Measurements from ENCODE around the gene KCTD14.
"Not testable (repeated sequence)": the region's sequence is repeated elsewhere in the genome, so short reads cannot be mapped to it uniquely, and the experiment has no call there.

KCTD14 gene

DNA sequence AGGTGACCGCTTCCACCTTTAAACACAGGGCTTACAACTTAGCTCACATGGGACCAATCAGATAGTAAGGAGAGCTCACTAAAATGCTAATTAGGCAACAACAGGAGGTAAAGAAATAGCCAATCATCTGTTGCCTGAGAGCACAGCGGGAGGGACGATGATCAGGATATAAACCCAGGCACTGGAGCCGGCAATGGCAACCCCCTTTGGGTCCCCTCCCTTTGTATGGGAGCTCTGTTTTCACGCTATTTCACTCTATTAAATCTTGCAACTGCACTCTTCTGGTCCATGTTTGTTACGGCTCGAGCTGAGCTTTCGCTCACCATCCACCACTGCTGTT is 18.3 kb upstream of the KCTD14 start:
- H3K27me3 ChIP-seq (ENCODE audit: control insufficient read depth in 3 of 3, insufficient read depth in 3 of 3, low read depth in 1 of 3, low read length in 3 of 3); H2BK15ac ChIP-seq (ENCODE audit: low read length); H3K4me3 ChIP-seq (ENCODE audit: low read length in 2 of 2); H3K79me1 ChIP-seq (ENCODE audit: low read depth, low read length); H4K91ac ChIP-seq (ENCODE audit: low read depth, low read length, poor library complexity); H2BK5ac ChIP-seq (ENCODE audit: low read length); H2AK5ac ChIP-seq (ENCODE audit: low read depth, low read length); H2BK12ac ChIP-seq (ENCODE audit: low read length); H3K27ac ChIP-seq (replicated peaks; ENCODE audit: low read length); H3K18ac ChIP-seq (ENCODE audit: low read length); H3K9me3 ChIP-seq (replicated peaks in 1 of 2; ENCODE audit: control insufficient read depth in 2 of 2, insufficient read depth in 1 of 2, low read depth in 1 of 2, low read length in 2 of 2); H3K4me1 ChIP-seq (ENCODE audit: control insufficient read depth in 2 of 2, insufficient read depth in 1 of 2, low read depth in 1 of 2, low read length in 2 of 2); H3K14ac ChIP-seq (ENCODE audit: low read length); H3K4ac ChIP-seq (ENCODE audit: low read length); H3K36me3 ChIP-seq (replicated peaks in 1 of 2; ENCODE audit: control insufficient read depth in 2 of 2, insufficient read depth in 2 of 2, low read length in 2 of 2); H4K8ac ChIP-seq (ENCODE audit: low read depth, low read length); H3K4me2 ChIP-seq (ENCODE audit: insufficient read depth, low read length, poor library complexity, severe bottlenecking); H3K9ac ChIP-seq (ENCODE audit: low read depth, low read length, poor library complexity); H3K23ac ChIP-seq (ENCODE audit: low read depth, low read length, poor library complexity); H2BK120ac ChIP-seq (ENCODE audit: low read depth, low read length); DNase-seq (ENCODE audit: low spot score): not testable (repeated sequence)
- WGBS, 2 donors (ENCODE audit: extremely low coverage in 2 of 2, insufficient read length in 2 of 2, insufficient replicate concordance in 1 of 2), result no CpG with 5 or more reads among the region's 8 CpGs
- H2AFZ ChIP-seq (ENCODE audit: low read length), result peak overlapping the region; percentile 67

DNA sequence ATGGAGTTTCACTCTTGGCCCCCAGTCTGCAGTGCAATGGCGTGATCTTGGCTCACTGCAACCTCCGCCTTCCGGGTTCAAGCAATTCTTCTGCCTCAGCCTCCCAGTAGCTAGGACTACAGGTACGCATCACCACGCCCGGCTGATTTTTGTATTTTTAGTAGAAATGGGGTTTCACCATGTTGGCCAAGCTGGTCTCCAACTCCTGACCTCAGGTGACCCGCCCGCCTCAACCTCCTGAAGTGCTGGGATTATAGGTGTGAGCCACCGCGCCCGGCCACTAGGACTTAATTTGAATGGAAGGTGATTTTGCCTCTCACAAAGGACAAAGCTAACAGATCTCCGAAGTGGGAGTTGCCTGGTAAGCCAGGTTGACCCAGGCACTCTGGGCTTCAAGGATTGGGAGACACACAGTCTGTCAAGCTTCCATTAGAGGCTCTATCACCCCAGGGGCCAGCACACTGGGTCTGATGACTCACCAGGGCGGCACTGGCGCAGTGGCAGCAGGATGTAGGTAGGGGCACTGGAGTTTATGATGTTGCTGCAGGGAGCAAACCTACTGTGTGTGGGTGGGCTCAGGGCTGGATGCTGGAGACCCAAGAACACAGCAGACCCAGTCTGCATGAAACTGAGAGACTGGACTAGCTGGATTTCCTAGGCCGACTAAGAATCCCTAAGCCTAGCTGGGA is 17.8 kb upstream of the KCTD14 start:
- Histone ChIP-seq H3K23ac (ENCODE audit: low read depth, low read length, poor library complexity) (no peak overlapping the region), H2AK5ac (ENCODE audit: low read depth, low read length) (no peak overlapping the region), H2AFZ (ENCODE audit: low read length) (peak overlapping the region; percentile 26), H3K9ac (ENCODE audit: low read depth, low read length, poor library complexity) (no peak overlapping the region), H3K18ac (ENCODE audit: low read length) (peak overlapping the region; percentile 1), H3K14ac (ENCODE audit: low read length) (no peak overlapping the region), H3K4ac (ENCODE audit: low read length) (no peak overlapping the region), H4K91ac (ENCODE audit: low read depth, low read length, poor library complexity) (no peak overlapping the region), H2BK15ac (ENCODE audit: low read length) (no peak overlapping the region), H2BK120ac (ENCODE audit: low read depth, low read length) (no peak overlapping the region), H2BK5ac (ENCODE audit: low read length) (no peak overlapping the region), H3K27me3 (ENCODE audit: control insufficient read depth in 3 of 3, insufficient read depth in 3 of 3, low read depth in 1 of 3, low read length in 3 of 3) (no peaks in the 10 kb centered on the region), H3K27ac (replicated peaks; ENCODE audit: low read length) (no peak overlapping the region), H3K4me1 (ENCODE audit: control insufficient read depth in 2 of 2, insufficient read depth in 1 of 2, low read depth in 1 of 2, low read length in 2 of 2) (peaks cover 1 to 3% of the 10 kb centered on the region in 2 donors), H4K8ac (ENCODE audit: low read depth, low read length) (no peak overlapping the region), H3K4me2 (ENCODE audit: insufficient read depth, low read length, poor library complexity, severe bottlenecking) (no peak overlapping the region), H3K9me3 (replicated peaks in 1 of 2; ENCODE audit: control insufficient read depth in 2 of 2, insufficient read depth in 1 of 2, low read depth in 1 of 2, low read length in 2 of 2) (peaks cover 0 to 5% of the 10 kb centered on the region in 2 donors), H3K79me1 (ENCODE audit: low read depth, low read length) (no peaks in the 10 kb centered on the region), H3K4me3 (ENCODE audit: low read length in 2 of 2) (no peak overlapping the region), H3K36me3 (replicated peaks in 1 of 2; ENCODE audit: control insufficient read depth in 2 of 2, insufficient read depth in 2 of 2, low read length in 2 of 2) (no peaks in the 10 kb centered on the region), H2BK12ac (ENCODE audit: low read length) (no peak overlapping the region)
- no CpG with 5 or more reads among the region's 15 CpGs for WGBS, 2 donors (ENCODE audit: extremely low coverage in 2 of 2, insufficient read length in 2 of 2, insufficient replicate concordance in 1 of 2)
- DNase-seq (ENCODE audit: low spot score), result no peak

DNA sequence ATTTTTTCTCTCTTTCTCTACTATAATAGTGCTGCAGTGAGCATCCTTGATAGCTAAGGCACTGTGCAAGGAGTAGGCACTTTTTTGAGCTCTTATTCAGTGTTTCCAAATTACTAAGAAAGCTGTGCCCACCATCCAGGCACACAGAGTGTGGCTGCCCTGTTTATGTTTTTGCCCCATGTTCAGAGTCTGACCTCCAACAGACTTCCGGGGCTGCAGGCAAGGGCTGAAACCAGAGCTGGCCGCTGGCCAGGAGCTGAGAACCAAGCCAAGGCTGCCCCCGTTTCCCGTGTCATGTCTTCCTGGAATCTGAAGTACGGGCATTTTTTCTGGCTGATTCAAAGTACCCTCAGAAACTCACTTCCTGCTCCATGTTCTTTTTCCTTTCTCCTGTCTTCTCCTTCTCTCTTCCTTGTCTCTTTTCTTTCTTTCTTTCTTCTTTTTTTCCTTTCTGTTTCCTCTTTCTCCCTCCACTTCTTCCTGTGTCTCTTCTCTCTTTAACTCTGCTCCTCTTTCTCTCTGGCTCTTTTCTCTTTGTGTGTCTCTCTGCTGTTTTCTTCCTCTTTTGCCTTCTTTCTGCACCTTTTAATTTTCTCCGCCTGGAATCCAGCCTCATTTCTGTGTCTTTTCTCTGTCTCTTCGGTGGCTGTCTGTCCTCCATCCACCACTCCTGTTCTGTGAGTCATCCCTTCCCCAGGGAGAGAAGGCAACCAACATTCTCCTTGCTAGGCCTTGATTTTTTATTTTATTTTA is 17.0 kb upstream of the KCTD14 start:
- H4K91ac ChIP-seq (ENCODE audit: low read depth, low read length, poor library complexity), result no peak overlapping the region
- H3K4me2 ChIP-seq (ENCODE audit: insufficient read depth, low read length, poor library complexity, severe bottlenecking), result no peak overlapping the region
- H3K4ac ChIP-seq (ENCODE audit: low read length), result no peak overlapping the region
- H3K27me3 ChIP-seq (ENCODE audit: control insufficient read depth in 3 of 3, insufficient read depth in 3 of 3, low read depth in 1 of 3, low read length in 3 of 3), result no peaks in the 10 kb centered on the region
- peaks cover 0 to 4% of the 10 kb centered on the region in 2 donors for H3K9me3 ChIP-seq (replicated peaks in 1 of 2; ENCODE audit: control insufficient read depth in 2 of 2, insufficient read depth in 1 of 2, low read depth in 1 of 2, low read length in 2 of 2)
- no peak overlapping the region for H2AK5ac ChIP-seq (ENCODE audit: low read depth, low read length)
- no peak overlapping the region for H2BK15ac ChIP-seq (ENCODE audit: low read length)
- no peak for DNase-seq (ENCODE audit: low spot score)
- H2AFZ ChIP-seq (ENCODE audit: low read length), result peak overlapping the region; percentile 90
- no peak overlapping the region for H3K23ac ChIP-seq (ENCODE audit: low read depth, low read length, poor library complexity)
- no CpG with 5 or more reads among the region's 7 CpGs for WGBS, 2 donors (ENCODE audit: extremely low coverage in 2 of 2, insufficient read length in 2 of 2, insufficient replicate concordance in 1 of 2)
- H3K36me3 ChIP-seq (replicated peaks in 1 of 2; ENCODE audit: control insufficient read depth in 2 of 2, insufficient read depth in 2 of 2, low read length in 2 of 2), result no peaks in the 10 kb centered on the region
- no peak overlapping the region for H4K8ac ChIP-seq (ENCODE audit: low read depth, low read length)
- no peak overlapping the region for H2BK12ac ChIP-seq (ENCODE audit: low read length)
- H2BK120ac ChIP-seq (ENCODE audit: low read depth, low read length), result no peak overlapping the region
- no peak overlapping the region for H3K4me3 ChIP-seq (ENCODE audit: low read length in 2 of 2)
- H3K79me1 ChIP-seq (ENCODE audit: low read depth, low read length), result no peaks in the 10 kb centered on the region
- H3K14ac ChIP-seq (ENCODE audit: low read length), result no peak overlapping the region
- no peak overlapping the region for H3K27ac ChIP-seq (replicated peaks; ENCODE audit: low read length)
- peaks cover 0 to 3% of the 10 kb centered on the region in 2 donors for H3K4me1 ChIP-seq (ENCODE audit: control insufficient read depth in 2 of 2, insufficient read depth in 1 of 2, low read depth in 1 of 2, low read length in 2 of 2)
- no peak overlapping the region for H2BK5ac ChIP-seq (ENCODE audit: low read length)
- H3K9ac ChIP-seq (ENCODE audit: low read depth, low read length, poor library complexity), result no peak overlapping the region
- no peak overlapping the region for H3K18ac ChIP-seq (ENCODE audit: low read length)

DNA sequence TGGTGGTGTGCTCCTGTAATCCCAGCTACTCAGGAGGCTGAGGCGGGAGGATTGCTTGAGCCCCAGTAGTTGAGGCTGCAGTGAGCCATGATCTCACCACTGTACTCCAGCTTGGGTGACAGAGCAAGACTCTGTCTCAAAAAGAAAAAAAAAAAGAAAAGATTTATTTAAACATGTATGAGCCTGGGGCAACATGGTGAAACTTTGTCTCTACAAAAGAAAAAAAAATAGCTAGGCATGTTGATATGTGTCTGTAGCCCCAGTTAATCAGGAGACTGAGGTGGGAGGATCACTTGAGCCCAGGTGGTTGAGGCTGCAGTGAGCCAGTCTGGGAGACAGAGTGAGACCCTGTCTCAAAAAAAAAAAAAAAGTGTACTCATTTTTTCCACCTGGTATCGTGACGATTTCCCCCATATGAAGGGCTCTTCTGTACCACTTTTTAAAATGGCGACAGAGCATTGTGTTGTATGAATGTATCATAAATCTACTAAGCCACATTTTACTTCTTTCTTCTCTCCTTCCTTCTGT is 16.4 kb upstream of the KCTD14 start:
- H3K27ac ChIP-seq (replicated peaks; ENCODE audit: low read length), result no peak overlapping the region
- H3K14ac ChIP-seq (ENCODE audit: low read length), result no peak overlapping the region
- H3K9me3 ChIP-seq (replicated peaks in 1 of 2; ENCODE audit: control insufficient read depth in 2 of 2, insufficient read depth in 1 of 2, low read depth in 1 of 2, low read length in 2 of 2), result no peaks in the 10 kb centered on the region
- H4K8ac ChIP-seq (ENCODE audit: low read depth, low read length), result no peak overlapping the region
- H2AFZ ChIP-seq (ENCODE audit: low read length), result peak overlapping the region; percentile 90
- H2AK5ac ChIP-seq (ENCODE audit: low read depth, low read length), result no peak overlapping the region
- no peaks in the 10 kb centered on the region for H3K36me3 ChIP-seq (replicated peaks in 1 of 2; ENCODE audit: control insufficient read depth in 2 of 2, insufficient read depth in 2 of 2, low read length in 2 of 2)
- H4K91ac ChIP-seq (ENCODE audit: low read depth, low read length, poor library complexity), result no peak overlapping the region
- WGBS, 2 donors (ENCODE audit: extremely low coverage in 2 of 2, insufficient read length in 2 of 2, insufficient replicate concordance in 1 of 2), result no CpG with 5 or more reads among the region's 4 CpGs
- no peak overlapping the region for H3K4me2 ChIP-seq (ENCODE audit: insufficient read depth, low read length, poor library complexity, severe bottlenecking)
- H2BK12ac ChIP-seq (ENCODE audit: low read length), result no peak overlapping the region
- H3K27me3 ChIP-seq (ENCODE audit: control insufficient read depth in 3 of 3, insufficient read depth in 3 of 3, low read depth in 1 of 3, low read length in 3 of 3), result no peaks in the 10 kb centered on the region
- no peak overlapping the region for H2BK15ac ChIP-seq (ENCODE audit: low read length)
- no peak overlapping the region for H3K18ac ChIP-seq (ENCODE audit: low read length)
- H3K4ac ChIP-seq (ENCODE audit: low read length), result no peak overlapping the region
- H2BK5ac ChIP-seq (ENCODE audit: low read length), result no peak overlapping the region
- no peak overlapping the region for H3K23ac ChIP-seq (ENCODE audit: low read depth, low read length, poor library complexity)
- H2BK120ac ChIP-seq (ENCODE audit: low read depth, low read length), result no peak overlapping the region
- no peaks in the 10 kb centered on the region for H3K79me1 ChIP-seq (ENCODE audit: low read depth, low read length)
- no peak for DNase-seq (ENCODE audit: low spot score)
- H3K4me3 ChIP-seq (ENCODE audit: low read length in 2 of 2), result no peak overlapping the region
- no peak overlapping the region for H3K9ac ChIP-seq (ENCODE audit: low read depth, low read length, poor library complexity)
- peaks cover 0 to 3% of the 10 kb centered on the region in 2 donors for H3K4me1 ChIP-seq (ENCODE audit: control insufficient read depth in 2 of 2, insufficient read depth in 1 of 2, low read depth in 1 of 2, low read length in 2 of 2)
